DND-41 (cell line): ENCODE results near the gene ZSWIM6.
"Not testable (repeated sequence)": the region's sequence is repeated elsewhere in the genome, so short reads cannot be mapped to it uniquely, and the experiment has no call there.

Source experiments
- ATAC-seq: fragments of 200-7000 bp; cut with Tn5 transposase; 3 replicates; pipeline ENCODE4 v1.9.1; 2021; ENCODE audit warnings: low read depth; ENCODE audit not compliant: insufficient read depth
- DNase-seq: peaks from one replicate; pipeline ENCODE4 v3.0.0-alpha.2; 2020
- H2AFZ ChIP-seq: 2 replicates; pipeline ENCODE4 v1.6.0; 2012; ENCODE audit warnings: low read depth, low read length
- H3K27ac ChIP-seq: 2 replicates; pipeline ENCODE4 v1.5.1; 2012; ENCODE audit warnings: low read length, inconsistent platforms
- H3K27me3 ChIP-seq: fragments of 200-600 bp; sonication (generic); 2 replicates; pipeline ENCODE4 v1.6.0; 2012; ENCODE audit warnings: low read length, mild to moderate bottlenecking, inconsistent platforms; ENCODE audit not compliant: insufficient read depth, poor library complexity
- H3K36me3 ChIP-seq: 2 replicates; pipeline ENCODE4 v1.5.1; 2012; ENCODE audit warnings: low read length, inconsistent platforms; ENCODE audit not compliant: insufficient read depth
- H3K4me1 ChIP-seq: 2 replicates; pipeline ENCODE4 v1.5.1; 2012; ENCODE audit warnings: mild to moderate bottlenecking, low read length; ENCODE audit not compliant: insufficient read depth
- H3K4me2 ChIP-seq: 2 replicates; pipeline ENCODE4 v1.6.0; 2012; ENCODE audit warnings: mild to moderate bottlenecking, moderate library complexity, low read length, inconsistent platforms; ENCODE audit not compliant: insufficient read depth
- H3K4me3 ChIP-seq, 2 experiments: fragments of 200-600 bp in 1 of 2; shearing (Covaris generic) in 1 of 2; 2 replicates each; pipeline ENCODE4 v1.5.1; 2012 to 2016; ENCODE audit warnings: inconsistent platforms in 2 of 2, low read length in 2 of 2, mild to moderate bottlenecking in 2 of 2, low read depth in 1 of 2, moderate library complexity in 1 of 2
- H3K79me2 ChIP-seq: 2 replicates; pipeline ENCODE4 v1.6.0; 2012; ENCODE audit warnings: low read length, inconsistent platforms; ENCODE audit not compliant: insufficient read depth
- H3K9ac ChIP-seq: 2 replicates; pipeline ENCODE4 v1.6.0; 2012; ENCODE audit warnings: low read depth, mild to moderate bottlenecking, inconsistent platforms, low read length, moderate library complexity
- H3K9me3 ChIP-seq: 2 replicates; pipeline ENCODE4 v1.5.1; 2012; ENCODE audit warnings: low read length, moderate library complexity, mild to moderate bottlenecking, inconsistent platforms; ENCODE audit not compliant: insufficient read depth, severe bottlenecking
- H4K20me1 ChIP-seq: 2 replicates; pipeline ENCODE4 v1.6.0; 2012; ENCODE audit warnings: low read length; ENCODE audit not compliant: insufficient read depth
- EZH2 ChIP-seq: IDR thresholded peaks from 3 replicates; pipeline ENCODE4 v1.6.1; 2012; ENCODE audit warnings: borderline replicate concordance, low read depth, mild to moderate bottlenecking, moderate library complexity, low read length, inconsistent platforms; ENCODE audit not compliant: severe bottlenecking
- TF ChIP-seq, protein P1 (sequence below): IDR thresholded peaks from 2 replicates; pipeline ENCODE4 v1.5.1; 2012; ENCODE audit warnings: borderline replicate concordance, low read length, moderate library complexity, mild to moderate bottlenecking; ENCODE audit not compliant: poor library complexity, severe bottlenecking; ENCODE audit errors: extremely low read depth

Gene ZSWIM6

GRCh38 chr5:61405511-61406295 is 73.6 kb downstream of the ZSWIM6 start:
- Histone ChIP-seq H3K27me3 (no peaks in the 10 kb centered on the region), H3K79me2 (no peaks in the 10 kb centered on the region), H3K4me2 (no peak overlapping the region), H3K27ac (no peak overlapping the region), H3K9ac (no peak overlapping the region), H3K4me3 (no peak overlapping the region), H3K4me1 (peaks cover 15% of the 10 kb centered on the region), H2AFZ (no peak overlapping the region), H4K20me1 (peaks cover 6% of the 10 kb centered on the region; the same call in 1 of the 2 replicates), H3K36me3 (no peaks in the 10 kb centered on the region), H3K9me3 (no peaks in the 10 kb centered on the region)
- ATAC-seq (no peak), DNase-seq (no peak)
- TF ChIP-seq EZH2 = no peak
- TF ChIP-seq, protein P1, sequence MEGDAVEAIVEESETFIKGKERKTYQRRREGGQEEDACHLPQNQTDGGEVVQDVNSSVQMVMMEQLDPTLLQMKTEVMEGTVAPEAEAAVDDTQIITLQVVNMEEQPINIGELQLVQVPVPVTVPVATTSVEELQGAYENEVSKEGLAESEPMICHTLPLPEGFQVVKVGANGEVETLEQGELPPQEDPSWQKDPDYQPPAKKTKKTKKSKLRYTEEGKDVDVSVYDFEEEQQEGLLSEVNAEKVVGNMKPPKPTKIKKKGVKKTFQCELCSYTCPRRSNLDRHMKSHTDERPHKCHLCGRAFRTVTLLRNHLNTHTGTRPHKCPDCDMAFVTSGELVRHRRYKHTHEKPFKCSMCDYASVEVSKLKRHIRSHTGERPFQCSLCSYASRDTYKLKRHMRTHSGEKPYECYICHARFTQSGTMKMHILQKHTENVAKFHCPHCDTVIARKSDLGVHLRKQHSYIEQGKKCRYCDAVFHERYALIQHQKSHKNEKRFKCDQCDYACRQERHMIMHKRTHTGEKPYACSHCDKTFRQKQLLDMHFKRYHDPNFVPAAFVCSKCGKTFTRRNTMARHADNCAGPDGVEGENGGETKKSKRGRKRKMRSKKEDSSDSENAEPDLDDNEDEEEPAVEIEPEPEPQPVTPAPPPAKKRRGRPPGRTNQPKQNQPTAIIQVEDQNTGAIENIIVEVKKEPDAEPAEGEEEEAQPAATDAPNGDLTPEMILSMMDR = no peak

DNA sequence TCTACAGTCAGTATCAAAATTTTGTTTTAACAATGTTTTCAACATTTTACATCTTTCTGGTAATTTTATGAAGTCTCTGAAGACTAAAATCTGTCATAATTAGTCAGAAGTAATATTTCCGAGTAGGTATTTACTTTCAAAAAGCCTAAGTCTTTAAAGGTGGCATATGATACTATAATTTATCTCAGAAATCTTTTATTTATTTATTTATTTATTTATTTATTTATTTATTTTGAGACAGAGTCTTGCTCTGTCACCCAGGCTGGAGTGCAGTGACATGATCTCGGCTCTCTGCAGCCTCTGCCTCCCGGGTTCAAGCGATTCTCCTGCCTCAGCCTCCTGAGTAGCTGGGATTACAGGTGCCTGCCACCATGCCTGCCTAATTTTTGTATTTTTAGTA is 74.4 kb downstream of the ZSWIM6 start:
- not testable (repeated sequence) for H3K4me3 ChIP-seq, H3K4me2 ChIP-seq, H3K27me3 ChIP-seq, H2AFZ ChIP-seq, H3K9ac ChIP-seq, H3K36me3 ChIP-seq, H3K9me3 ChIP-seq, H4K20me1 ChIP-seq, H3K27ac ChIP-seq, ATAC-seq, DNase-seq, H3K79me2 ChIP-seq
- H3K4me1 ChIP-seq = peaks cover 15% of the 10 kb centered on the region

GRCh38 chr5:61407706-61408270 is 75.7 kb downstream of the ZSWIM6 start:
- TF ChIP-seq, protein P1 = no peak
- no peak for TF ChIP-seq EZH2
- no peak overlapping the region for H3K27ac ChIP-seq
- H3K4me1 ChIP-seq = peaks cover 15% of the 10 kb centered on the region

DNA sequence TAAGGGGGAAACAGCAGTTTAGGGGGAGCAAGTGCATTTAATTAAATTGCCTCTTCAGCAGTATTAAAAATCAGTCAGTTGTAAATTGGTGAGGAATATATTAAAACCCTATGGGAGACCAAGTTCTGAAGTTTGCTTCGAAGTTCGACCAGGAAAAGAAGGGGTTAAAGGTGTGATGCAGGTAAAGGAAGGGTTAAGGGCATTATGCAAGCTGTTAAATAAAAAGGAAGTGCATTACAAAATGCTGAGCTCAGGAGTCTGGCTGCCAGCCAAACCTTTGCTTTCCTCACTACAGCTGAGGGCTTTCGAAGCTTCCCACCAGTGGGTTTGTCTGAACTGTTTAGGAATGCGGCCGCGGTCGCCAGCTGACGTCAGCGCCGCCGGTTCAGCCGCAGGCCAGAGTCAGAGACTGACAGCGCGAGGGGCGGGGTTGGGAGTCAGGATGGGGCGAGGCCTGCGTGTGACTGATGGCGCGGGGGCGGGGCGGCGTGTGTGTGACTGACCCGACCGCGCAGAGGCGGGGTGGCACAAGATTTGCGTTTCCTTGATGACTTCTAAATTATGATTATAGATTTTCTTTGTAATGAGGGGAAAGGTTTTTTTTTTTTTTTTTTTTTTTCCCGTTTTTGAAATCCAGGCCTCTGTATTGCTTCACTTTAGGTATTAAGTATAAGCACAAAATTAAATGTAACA is 76.6 kb downstream of the ZSWIM6 start:
- Histone ChIP-seq H4K20me1 (peaks cover 6% of the 10 kb centered on the region; the same call in 1 of the 2 replicates), H3K79me2 (no peaks in the 10 kb centered on the region), H3K4me1 (peaks cover 15% of the 10 kb centered on the region), H3K36me3 (no peaks in the 10 kb centered on the region), H3K4me2 (peak overlapping the region; percentile 64), H3K4me3 (peak overlapping the region in 1 of 2 experiments; percentile 49; a peak in 2 of 4 replicates), H3K27me3 (no peaks in the 10 kb centered on the region), H3K9me3 (no peaks in the 10 kb centered on the region), H2AFZ (no peak overlapping the region), H3K27ac (no peak overlapping the region), H3K9ac (peak overlapping the region; percentile 35; the same call in 1 of the 2 replicates)
- DNase-seq (peak; percentile 94), ATAC-seq (peak; percentile 100)
- no peak for TF ChIP-seq EZH2
- TF ChIP-seq, protein P1 = no peak

More at GRCh38 chr5:61407706-61408270, 75.7 kb downstream of the ZSWIM6 start:
- no peaks in the 10 kb centered on the region for H3K79me2 ChIP-seq
- H3K9me3 ChIP-seq = no peaks in the 10 kb centered on the region
- H2AFZ ChIP-seq = no peak overlapping the region
- H3K9ac ChIP-seq = no peak overlapping the region
- DNase-seq (no peak), ATAC-seq (no peak)
- no peak overlapping the region for H3K4me2 ChIP-seq
- H3K36me3 ChIP-seq = no peaks in the 10 kb centered on the region
- peaks cover 6% of the 10 kb centered on the region; the same call in 1 of the 2 replicates for H4K20me1 ChIP-seq
- no peak overlapping the region for H3K4me3 ChIP-seq
- H3K27me3 ChIP-seq = no peaks in the 10 kb centered on the region
